ENCODE measurements around the gene HDAC4.

HDAC4 gene

DNA sequence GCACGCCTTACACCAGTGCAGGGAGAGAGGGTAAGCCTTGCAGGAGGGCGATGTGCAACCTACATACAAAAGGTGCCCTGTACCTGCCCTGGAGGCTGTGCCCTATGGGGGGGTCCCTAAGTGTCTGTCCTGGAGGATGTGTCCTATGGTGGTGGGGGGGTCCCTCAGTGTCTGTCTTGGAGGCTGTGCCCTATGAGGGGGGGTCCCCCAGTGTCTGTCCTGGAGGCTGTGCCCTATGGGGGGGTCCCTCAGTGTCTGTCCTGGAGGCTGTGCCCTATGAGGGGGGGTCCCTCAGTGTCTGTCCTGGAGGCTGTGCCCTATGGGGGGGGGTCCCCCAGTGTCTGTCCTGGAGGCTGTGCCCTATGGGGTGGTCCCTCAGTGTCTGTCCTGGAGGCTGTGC is 216.6 kb downstream of the HDAC4 start:
- H3K4me3 ChIP-seq (ENCODE audit: low read length): no peak overlapping the region
- no peak for DNase-seq (ENCODE audit: low read depth)
- TF ChIP-seq, protein P1, sequence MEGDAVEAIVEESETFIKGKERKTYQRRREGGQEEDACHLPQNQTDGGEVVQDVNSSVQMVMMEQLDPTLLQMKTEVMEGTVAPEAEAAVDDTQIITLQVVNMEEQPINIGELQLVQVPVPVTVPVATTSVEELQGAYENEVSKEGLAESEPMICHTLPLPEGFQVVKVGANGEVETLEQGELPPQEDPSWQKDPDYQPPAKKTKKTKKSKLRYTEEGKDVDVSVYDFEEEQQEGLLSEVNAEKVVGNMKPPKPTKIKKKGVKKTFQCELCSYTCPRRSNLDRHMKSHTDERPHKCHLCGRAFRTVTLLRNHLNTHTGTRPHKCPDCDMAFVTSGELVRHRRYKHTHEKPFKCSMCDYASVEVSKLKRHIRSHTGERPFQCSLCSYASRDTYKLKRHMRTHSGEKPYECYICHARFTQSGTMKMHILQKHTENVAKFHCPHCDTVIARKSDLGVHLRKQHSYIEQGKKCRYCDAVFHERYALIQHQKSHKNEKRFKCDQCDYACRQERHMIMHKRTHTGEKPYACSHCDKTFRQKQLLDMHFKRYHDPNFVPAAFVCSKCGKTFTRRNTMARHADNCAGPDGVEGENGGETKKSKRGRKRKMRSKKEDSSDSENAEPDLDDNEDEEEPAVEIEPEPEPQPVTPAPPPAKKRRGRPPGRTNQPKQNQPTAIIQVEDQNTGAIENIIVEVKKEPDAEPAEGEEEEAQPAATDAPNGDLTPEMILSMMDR (conservative IDR thresholded peaks at IDR 0.05; ENCODE audit: low read length): no peak

DNA sequence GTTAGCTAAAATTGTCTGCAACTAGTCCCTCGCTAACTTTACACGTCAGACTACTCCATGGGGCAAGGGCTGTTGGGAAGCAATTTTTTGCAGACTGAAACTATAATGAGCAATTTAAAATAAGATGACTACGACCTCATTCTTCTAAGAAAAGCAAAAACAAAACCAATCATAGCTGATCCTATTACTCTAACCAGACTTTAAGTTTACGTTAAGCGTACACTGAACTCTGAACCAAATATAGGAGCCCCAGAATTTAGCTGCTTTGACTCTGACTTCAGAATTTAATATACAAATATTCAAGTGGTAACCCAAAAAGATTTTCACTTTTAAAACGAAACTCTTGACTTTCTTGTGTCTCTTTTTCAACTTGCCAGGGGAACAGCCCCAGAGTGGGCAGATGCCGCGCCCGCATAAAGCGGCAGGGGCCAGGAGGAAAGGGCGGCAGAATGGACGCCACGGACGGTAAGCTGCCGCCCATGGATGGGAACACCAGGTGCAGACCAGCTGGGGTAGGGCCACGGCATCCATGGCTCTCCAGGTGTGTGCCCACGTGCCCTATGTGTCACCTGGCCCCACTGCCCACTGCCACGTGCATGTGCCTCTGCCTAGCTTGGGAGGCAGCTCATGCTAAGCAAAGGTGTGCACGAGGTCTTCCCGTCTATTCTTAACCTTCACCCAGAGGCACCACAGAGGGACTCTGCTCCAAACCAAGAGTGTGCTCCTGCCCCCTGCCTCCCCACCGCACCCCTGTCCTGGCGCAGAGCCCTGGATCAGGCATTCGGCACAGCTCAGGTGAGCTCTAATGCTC is 217.6 kb downstream of the HDAC4 start:
- no peak overlapping the region for H3K4me3 ChIP-seq (ENCODE audit: low read length)
- DNase-seq (ENCODE audit: low read depth): no peak
- TF ChIP-seq, protein P1 (conservative IDR thresholded peaks at IDR 0.05; ENCODE audit: low read length): no peak

DNA sequence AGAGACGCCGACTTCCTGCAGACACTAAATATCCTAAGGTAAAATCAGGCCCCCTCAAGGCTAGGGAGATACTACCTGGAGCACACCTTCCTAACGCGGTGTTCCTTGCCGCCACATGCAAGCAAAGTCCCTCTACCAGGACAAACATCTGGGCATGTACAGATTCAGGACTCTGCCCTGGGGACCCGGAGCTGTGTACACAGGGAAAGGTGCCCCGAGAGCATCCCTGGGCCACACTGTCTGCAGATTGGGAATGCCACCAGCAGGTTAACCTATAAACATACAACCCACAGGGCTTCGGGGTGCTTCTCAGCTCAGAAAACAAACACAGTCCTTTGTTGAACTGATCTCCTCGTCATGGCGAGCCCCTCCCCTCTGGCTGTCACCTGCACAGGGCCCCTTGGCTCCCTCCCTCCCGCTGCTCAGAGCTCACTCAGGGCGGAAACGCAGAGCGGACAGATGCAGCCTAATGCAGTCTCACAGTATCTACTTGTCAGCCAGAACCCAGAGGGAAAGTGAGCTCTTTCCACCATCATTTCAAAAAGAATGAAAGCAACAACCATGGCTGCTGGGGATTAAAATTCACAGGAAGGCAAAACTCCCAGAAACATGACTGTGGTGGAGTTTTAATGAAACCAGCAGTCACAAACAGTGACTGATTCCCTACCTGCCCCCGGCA is 218.8 kb downstream of the HDAC4 start:
- no peak overlapping the region for H3K4me3 ChIP-seq (ENCODE audit: low read length)
- no peak for DNase-seq (ENCODE audit: low read depth)
- TF ChIP-seq, protein P1 (conservative IDR thresholded peaks at IDR 0.05; ENCODE audit: low read length): no peak

DNA sequence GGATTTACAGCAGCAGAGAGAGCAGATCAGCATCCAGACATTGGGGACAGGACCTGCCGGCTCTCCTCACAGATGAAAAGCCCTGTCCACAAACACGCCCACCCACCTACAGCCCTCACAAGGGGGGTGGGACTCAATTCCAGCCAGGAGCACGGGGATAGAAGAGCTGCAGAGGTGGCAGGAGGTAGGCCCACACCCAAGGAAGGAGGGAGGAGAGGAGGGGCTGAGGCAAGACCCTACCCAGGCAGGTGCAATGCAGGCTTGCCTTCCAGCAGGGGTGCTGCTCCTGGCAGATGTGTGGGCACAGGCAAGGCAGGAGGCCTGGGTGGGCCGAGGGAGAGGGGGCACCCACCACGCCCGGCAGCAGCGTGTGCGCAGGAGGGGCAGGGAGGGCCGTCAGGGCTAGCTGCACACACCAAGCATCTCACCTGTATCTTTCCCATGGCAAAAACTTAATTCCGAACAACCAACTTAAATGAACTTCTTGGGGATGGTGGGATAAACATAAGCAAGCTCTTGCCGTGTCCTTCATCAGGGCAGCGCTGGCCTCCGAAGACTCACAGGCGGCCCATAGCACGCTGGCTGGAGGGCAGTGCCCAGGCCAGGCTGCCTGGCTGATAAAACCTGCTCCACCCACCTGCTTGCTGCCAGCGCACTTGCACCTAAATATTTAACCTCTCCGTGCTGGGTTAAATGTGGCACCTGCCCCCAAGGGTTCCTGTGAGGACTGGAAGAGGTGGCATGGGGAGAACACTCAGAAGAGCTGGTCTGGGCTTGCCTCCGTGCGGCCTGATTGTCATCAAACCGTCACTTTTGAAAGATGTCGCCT is 219.5 kb downstream of the HDAC4 start:
- DNase-seq (ENCODE audit: low read depth): no peak
- TF ChIP-seq, protein P1 (conservative IDR thresholded peaks at IDR 0.05; ENCODE audit: low read length): no peak
- no peak overlapping the region for H3K4me3 ChIP-seq (ENCODE audit: low read length)

DNA sequence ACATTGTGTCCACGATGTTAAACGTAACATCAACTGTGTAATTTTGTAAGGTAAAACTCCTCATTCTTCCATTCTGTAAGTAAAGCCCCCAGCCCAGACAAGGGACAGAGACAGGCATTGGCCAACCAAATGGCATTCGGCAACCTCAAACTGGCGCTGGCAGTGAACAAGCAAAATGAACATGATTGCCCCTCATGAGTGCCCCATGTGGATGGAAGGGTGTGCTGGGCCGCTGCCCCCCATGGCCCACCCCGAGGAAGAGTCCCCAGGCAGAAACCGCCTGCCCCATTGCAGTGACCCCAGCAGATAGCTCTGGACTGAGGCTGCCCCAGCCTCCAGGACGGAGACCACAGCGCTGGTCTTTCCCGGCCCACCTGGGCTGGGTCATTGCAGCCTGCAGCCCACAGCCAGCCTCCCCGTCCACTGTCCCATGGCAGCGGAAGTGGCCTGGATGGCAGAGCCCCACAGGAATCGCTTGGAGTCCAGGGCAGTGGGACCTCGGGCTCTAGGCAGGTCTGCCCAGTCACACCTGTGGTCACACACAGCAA is 220.2 kb downstream of the HDAC4 start:
- H3K4me3 ChIP-seq (ENCODE audit: low read length): no peak overlapping the region
- TF ChIP-seq, protein P1 (conservative IDR thresholded peaks at IDR 0.05; ENCODE audit: low read length): no peak
- no peak for DNase-seq (ENCODE audit: low read depth)

DNA sequence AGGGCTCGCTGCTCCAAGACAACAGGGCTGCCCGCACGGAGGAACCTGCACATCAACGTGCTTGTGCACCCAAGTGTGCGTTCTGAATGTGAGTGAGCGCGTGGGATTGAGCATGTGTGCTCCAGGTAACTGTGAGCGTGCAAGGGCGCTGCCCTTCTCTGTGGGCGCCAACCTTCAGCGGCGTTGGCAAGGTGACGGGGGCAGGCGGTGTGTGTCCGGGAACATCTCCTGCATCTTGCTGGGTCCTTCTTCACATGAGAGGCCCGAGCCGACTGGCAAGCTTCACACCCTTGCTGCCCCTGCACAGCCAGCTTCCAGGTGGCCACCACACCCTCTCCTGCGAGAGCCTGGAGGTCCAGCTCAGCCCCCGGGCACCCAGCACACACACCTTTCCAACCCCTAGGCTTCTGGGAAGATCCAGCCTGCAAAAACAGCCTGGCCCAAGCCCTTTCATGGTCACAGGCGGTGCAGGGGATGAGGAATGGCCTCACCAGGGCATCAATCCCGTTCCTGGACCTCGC is 220.9 kb downstream of the HDAC4 start:
- H3K4me3 ChIP-seq (ENCODE audit: low read length): no peak overlapping the region
- no peak for DNase-seq (ENCODE audit: low read depth)
- TF ChIP-seq, protein P1 (conservative IDR thresholded peaks at IDR 0.05; ENCODE audit: low read length): no peak
